ENCODE data around the gene TRIM10. TPM values are rescaled to one million over a fixed set of nuclear protein-coding genes. Genes with fewer than 3 reads are reported as not detected.
"Not testable (repeated sequence)": the region's sequence is repeated elsewhere in the genome, so short reads cannot be mapped to it uniquely, and the experiment has no call there.

Gene TRIM10
- total RNA-seq, 1 donor from 2014 or later, result not detected

GRCh38 chr6:30127238-30128093 is 33.5 kb downstream of the TRIM10 start:
- ATAC-seq (ENCODE audit: low read depth) (peak; percentile 76), DNase-seq (no peak)
- intact Hi-C loops (cut with micrococcal nuclease), result no loop called here
- Mint-ChIP-seq H3K36me3 (ENCODE audit: low read depth) (no peaks in the 10 kb centered on the region), H3K27me3 (peaks cover 53% of the 10 kb centered on the region), H3K27ac (no peak overlapping the region), H3K9me3 (no peaks in the 10 kb centered on the region), H3K4me1 (peaks cover 15% of the 10 kb centered on the region), H3K4me3 (no peak overlapping the region)
- ChIA-PET CTCF (interaction anchor here (0.7 to 1.4 kb wide), 3 partner anchors 24 to 629 kb away, joined by 3 to 8 read pairs (median 6); no protein-coding TSS in a partner anchor), POLR2A (interaction anchor here (0.9 kb wide), 1 partner anchor 67 kb away, joined by 3 read pairs; the partner anchor contains the start of gene POLR1H)
- TF ChIP-seq CTCF (IDR thresholded peaks at IDR 0.05), result no peak

GRCh38 chr6:30122515-30122914 is 38.5 kb downstream of the TRIM10 start:
- TF ChIP-seq CTCF (IDR thresholded peaks at IDR 0.05), result no peak
- peaks cover 35% of the 10 kb centered on the region for H3K27me3 Mint-ChIP-seq
- no peaks in the 10 kb centered on the region for H3K36me3 Mint-ChIP-seq (ENCODE audit: low read depth)
- CTCF ChIA-PET, result interaction anchor here (1.0 to 1.6 kb wide), 2 partner anchors 9 to 11 kb away, joined by 3 to 7 read pairs; no protein-coding TSS in a partner anchor
- no peak overlapping the region for H3K27ac Mint-ChIP-seq
- ATAC-seq (ENCODE audit: low read depth) (no peak), DNase-seq (no peak)
- H3K4me1 Mint-ChIP-seq, result peaks cover 4% of the 10 kb centered on the region
- H3K9me3 Mint-ChIP-seq, result no peaks in the 10 kb centered on the region
- intact Hi-C loops (cut with micrococcal nuclease), result no loop called here
- no peak overlapping the region for H3K4me3 Mint-ChIP-seq
- POLR2A ChIA-PET, result no interaction called here

GRCh38 chr6:30121446-30122366 is 39.3 kb downstream of the TRIM10 start:
- ATAC-seq (ENCODE audit: low read depth) (no peak), DNase-seq (no peak)
- H3K4me3 Mint-ChIP-seq, result no peak overlapping the region
- POLR2A ChIA-PET, result no interaction called here
- H3K4me1 Mint-ChIP-seq, result no peaks in the 10 kb centered on the region
- no peaks in the 10 kb centered on the region for H3K9me3 Mint-ChIP-seq
- H3K27ac Mint-ChIP-seq, result no peak overlapping the region
- CTCF ChIA-PET, result interaction anchor here (1.0 to 1.6 kb wide), 2 partner anchors 10 to 12 kb away, joined by 3 to 7 read pairs; no protein-coding TSS in a partner anchor
- intact Hi-C loops (cut with micrococcal nuclease), result no loop called here
- TF ChIP-seq CTCF (IDR thresholded peaks at IDR 0.05), result no peak
- H3K27me3 Mint-ChIP-seq, result peaks cover 30% of the 10 kb centered on the region
- no peaks in the 10 kb centered on the region for H3K36me3 Mint-ChIP-seq (ENCODE audit: low read depth)

GRCh38 chr6:30118691-30119090 is 42.3 kb downstream of the TRIM10 start:
- H3K27ac Mint-ChIP-seq; H3K36me3 Mint-ChIP-seq (ENCODE audit: low read depth); H3K4me1 Mint-ChIP-seq; CTCF ChIA-PET; intact Hi-C loops (cut with micrococcal nuclease); POLR2A ChIA-PET; H3K4me3 Mint-ChIP-seq; DNase-seq; H3K9me3 Mint-ChIP-seq; ATAC-seq (ENCODE audit: low read depth): not testable (repeated sequence)
- peaks cover 37% of the 10 kb centered on the region for H3K27me3 Mint-ChIP-seq

GRCh38 chr6:30116724-30117123 is 44.3 kb downstream of the TRIM10 start:
- ChIA-PET POLR2A (no interaction called here), CTCF (interaction anchor here (0.6 kb wide), 1 partner anchor 8 kb away, joined by 3 read pairs; no protein-coding TSS in a partner anchor)
- Mint-ChIP-seq H3K4me3 (no peak overlapping the region), H3K27ac (no peak overlapping the region), H3K27me3 (peaks cover 43% of the 10 kb centered on the region), H3K4me1 (no peaks in the 10 kb centered on the region), H3K36me3 (ENCODE audit: low read depth) (no peaks in the 10 kb centered on the region), H3K9me3 (no peaks in the 10 kb centered on the region)
- ATAC-seq (ENCODE audit: low read depth), result no peak
- no peak for TF ChIP-seq CTCF (IDR thresholded peaks at IDR 0.05)
- intact Hi-C loops (cut with micrococcal nuclease), result no loop called here
- no peak for DNase-seq

Measured in activated B cell treated with CpG ODN at 0.5 μM for 24 hours (primary cell).